Measurements from ENCODE around the gene NPHP4. TPM values are rescaled to one million over a fixed set of nuclear protein-coding genes. Genes with fewer than 3 reads are reported as not detected.

The NPHP4 gene
- total and polyA plus RNA-seq, 2 experiments from 2014 or later = 6.4 to 12.7 TPM

- no peak for DNase-seq (ENCODE audit: low read depth in 1 of 2, low spot score in 1 of 2)
- no peaks in the 10 kb centered on the region for H3K9me3 ChIP-seq (ENCODE audit: low read depth)
- no peaks in the 10 kb centered on the region for H3K4me1 ChIP-seq (ENCODE audit: low read depth)
- peaks cover 6% of the 10 kb centered on the region for H3K27me3 ChIP-seq
- H3K36me3 ChIP-seq = no peaks in the 10 kb centered on the region
- no peak overlapping the region for H3K4me3 ChIP-seq
- no peak overlapping the region for H3K27ac ChIP-seq
- TF ChIP-seq CTCF (IDR thresholded peaks at IDR 0.05; ENCODE audit: low read depth, low read length) = no peak
These were observed 148.6 kb downstream of the NPHP4 start for GRCh38 chr1:5843521-5844096.

- Histone ChIP-seq H3K4me1 (ENCODE audit: low read depth) (no peaks in the 10 kb centered on the region), H3K36me3 (no peaks in the 10 kb centered on the region), H3K27ac (no peak overlapping the region), H3K27me3 (peaks cover 6% of the 10 kb centered on the region), H3K4me3 (no peak overlapping the region), H3K9me3 (ENCODE audit: low read depth) (no peaks in the 10 kb centered on the region)
- TF ChIP-seq CTCF (IDR thresholded peaks at IDR 0.05; ENCODE audit: low read depth, low read length) = no peak
- DNase-seq (ENCODE audit: low read depth in 1 of 2, low spot score in 1 of 2) = no peak
These were observed 149.5 kb downstream of the NPHP4 start for GRCh38 chr1:5842679-5843078.

- no peak for DNase-seq (ENCODE audit: low read depth in 1 of 2, low spot score in 1 of 2)
- H3K27me3 ChIP-seq = no peaks in the 10 kb centered on the region
These were observed 151.6 kb downstream of the NPHP4 start for GRCh38 chr1:5840551-5841001.

GRCh38 chr1:5839881-5840550, 152.2 kb downstream of the NPHP4 start:
- no peak overlapping the region for H3K4me3 ChIP-seq
- TF ChIP-seq CTCF (IDR thresholded peaks at IDR 0.05; ENCODE audit: low read depth, low read length) = no peak
- H3K9me3 ChIP-seq (ENCODE audit: low read depth) = no peaks in the 10 kb centered on the region
- no peak for DNase-seq (ENCODE audit: low read depth in 1 of 2, low spot score in 1 of 2)
- H3K36me3 ChIP-seq = no peaks in the 10 kb centered on the region
- no peaks in the 10 kb centered on the region for H3K27me3 ChIP-seq
- no peak overlapping the region for H3K27ac ChIP-seq
- no peaks in the 10 kb centered on the region for H3K4me1 ChIP-seq (ENCODE audit: low read depth)

More at GRCh38 chr1:5840551-5841001, 151.6 kb downstream of the NPHP4 start:
- no peaks in the 10 kb centered on the region for H3K9me3 ChIP-seq (ENCODE audit: low read depth)
- no peak overlapping the region for H3K27ac ChIP-seq
- H3K36me3 ChIP-seq = no peaks in the 10 kb centered on the region
- H3K4me3 ChIP-seq = no peak overlapping the region
- no peak for TF ChIP-seq CTCF (IDR thresholded peaks at IDR 0.05; ENCODE audit: low read depth, low read length)
- no peaks in the 10 kb centered on the region for H3K4me1 ChIP-seq (ENCODE audit: low read depth)

GRCh38 chr1:5839161-5839880, 152.9 kb downstream of the NPHP4 start:
- no peaks in the 10 kb centered on the region for H3K36me3 ChIP-seq
- no peak for TF ChIP-seq CTCF (IDR thresholded peaks at IDR 0.05; ENCODE audit: low read depth, low read length)
- H3K4me1 ChIP-seq (ENCODE audit: low read depth) = no peaks in the 10 kb centered on the region
- no peak overlapping the region for H3K4me3 ChIP-seq
- DNase-seq (ENCODE audit: low read depth in 1 of 2, low spot score in 1 of 2) = no peak
- H3K27ac ChIP-seq = no peak overlapping the region
- no peaks in the 10 kb centered on the region for H3K27me3 ChIP-seq
- H3K9me3 ChIP-seq (ENCODE audit: low read depth) = no peaks in the 10 kb centered on the region

Data from cardiac muscle cell (in vitro differentiated cells and primary cell).